ENCODE measurements around the gene NBPF1.
"Not testable (repeated sequence)": the region's sequence is repeated elsewhere in the genome, so short reads cannot be mapped to it uniquely, and the experiment has no call there.

GRCh38 chr1:16604514-16605212 lies 8.7 kb downstream of the NBPF1 start:
- not testable (repeated sequence) for TF ChIP-seq CTCF (IDR thresholded peaks at IDR 0.05); ZFX (IDR thresholded peaks at IDR 0.05; ENCODE audit: borderline replicate concordance)

Data from 22Rv1 (cell line).